Liver (tissue), 9 donors: ENCODE measurements around the gene OPN1MW3. TPM values are rescaled to one million over a fixed set of nuclear protein-coding genes. Genes with fewer than 3 reads are reported as not detected.
"Not testable (repeated sequence)": the region's sequence is repeated elsewhere in the genome, so short reads cannot be mapped to it uniquely, and the experiment has no call there.

Source experiments
- DNase-seq: peaks from one replicate; pipeline ENCODE4 v3.0.0-alpha.2; 2017; ENCODE audit warnings: low spot score
- H3K27ac ChIP-seq, 2 donors: one replicate each; pipeline ENCODE4 v1.7.0; 2013; ENCODE audit warnings: inconsistent platforms in 2 of 2, low read length in 2 of 2, control low read depth in 1 of 2, low read depth in 1 of 2, mild to moderate bottlenecking in 1 of 2
- H3K27me3 ChIP-seq, 4 donors: one replicate each; pipeline versions ENCODE4 v1.6.1 to v1.7.0; 2013; ENCODE audit warnings: low read length in 3 of 4, inconsistent platforms in 1 of 4, mild to moderate bottlenecking in 1 of 4, moderate library complexity in 1 of 4; ENCODE audit not compliant: control insufficient read depth in 4 of 4, insufficient read depth in 4 of 4
- H3K36me3 ChIP-seq, 4 donors: one replicate each; pipeline versions ENCODE4 v1.6.1 to v1.7.0; 2013; ENCODE audit warnings: low read length in 3 of 4, mild to moderate bottlenecking in 3 of 4, low read depth in 1 of 4, moderate library complexity in 1 of 4; ENCODE audit not compliant: control insufficient read depth in 4 of 4, insufficient read depth in 3 of 4
- H3K4me1 ChIP-seq, 4 donors: one replicate each; pipeline versions ENCODE4 v1.6.1 to v1.7.0; 2013; ENCODE audit warnings: low read length in 3 of 4, mild to moderate bottlenecking in 3 of 4, moderate library complexity in 1 of 4; ENCODE audit not compliant: control insufficient read depth in 4 of 4, insufficient read depth in 4 of 4
- H3K4me3 ChIP-seq, 3 donors: one replicate each; pipeline versions ENCODE4 v1.6.1 to v1.7.0; 2013; ENCODE audit warnings: low read length in 3 of 3, control low read depth in 1 of 3, low read depth in 1 of 3, mild to moderate bottlenecking in 1 of 3
- H3K9ac ChIP-seq, 2 donors: one replicate each; pipeline ENCODE4 v1.7.0; 2013; ENCODE audit warnings: low read length in 2 of 2, mild to moderate bottlenecking in 2 of 2, moderate library complexity in 2 of 2, control low read depth in 1 of 2, low read depth in 1 of 2
- H3K9me3 ChIP-seq, 4 donors: one replicate each; pipeline versions ENCODE4 v1.6.1 to v1.7.0; 2013; ENCODE audit warnings: low read length in 3 of 4; ENCODE audit not compliant: control insufficient read depth in 4 of 4
- WGBS: extraction: QIAGEN DNeasy Blood & Tissue Kit; methylation state at CpG from one replicate; pipeline ENCODE4 v1.1.7; 2013; 5-methylcytosine and 5-hydroxymethylcytosine counted together
- polyA plus RNA-seq, 2 donors: library from polyadenylated mRNA; stranded (reverse) in 1 of 2; unstranded in 1 of 2; fragments of 200-250 nt in 1 of 2; fragments of >200 nt in 1 of 2; fragmentation: Nextera tagmentation in 1 of 2; extraction: Ambion mirVana in 1 of 2; gene quantifications; one replicate each; pipeline versions ENCODE4 v1.2.1 to v1.2.3, GENCODE V29; 2013 to 2015
- total RNA-seq, 2 donors: library from RNA; depleted of rRNA; stranded (reverse); fragments of >200 nt; gene quantifications; one replicate each; pipeline ENCODE4 v1.2.3, GENCODE V29; 2014
- donor health status: healthy.
- donor health status: healthy.
- donor health status: healthy.
- donor health status: healthy.
- donor health status: healthy.

Gene OPN1MW3
- total and polyA plus RNA-seq, 4 donors, result not detected

DNA sequence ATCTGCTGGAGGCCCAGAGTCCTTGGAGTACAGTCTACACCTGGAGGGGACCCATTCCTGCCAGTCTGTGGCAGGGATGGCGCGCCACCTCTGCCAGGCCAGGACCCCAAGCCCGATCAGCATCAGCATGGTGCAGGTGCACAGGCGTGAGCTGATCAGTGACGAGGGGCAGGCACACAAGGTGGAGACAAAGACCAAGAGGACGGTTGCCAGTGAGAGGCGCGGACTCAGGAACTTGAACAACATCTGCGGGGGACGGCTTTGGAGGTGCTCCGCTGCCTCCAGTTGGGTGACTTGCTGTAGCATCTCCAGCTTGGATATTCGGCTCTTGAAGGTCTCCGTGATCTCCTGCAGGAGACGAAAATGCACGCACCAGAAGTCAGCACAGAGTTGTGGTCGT, 23.8 kb upstream of the OPN1MW3 start:
- not testable (repeated sequence) for H3K4me3 ChIP-seq, H3K27me3 ChIP-seq, H3K36me3 ChIP-seq, H3K4me1 ChIP-seq, DNase-seq, H3K9me3 ChIP-seq, H3K27ac ChIP-seq, H3K9ac ChIP-seq
- WGBS, result no CpG with 5 or more reads among the region's 16 CpGs

DNA sequence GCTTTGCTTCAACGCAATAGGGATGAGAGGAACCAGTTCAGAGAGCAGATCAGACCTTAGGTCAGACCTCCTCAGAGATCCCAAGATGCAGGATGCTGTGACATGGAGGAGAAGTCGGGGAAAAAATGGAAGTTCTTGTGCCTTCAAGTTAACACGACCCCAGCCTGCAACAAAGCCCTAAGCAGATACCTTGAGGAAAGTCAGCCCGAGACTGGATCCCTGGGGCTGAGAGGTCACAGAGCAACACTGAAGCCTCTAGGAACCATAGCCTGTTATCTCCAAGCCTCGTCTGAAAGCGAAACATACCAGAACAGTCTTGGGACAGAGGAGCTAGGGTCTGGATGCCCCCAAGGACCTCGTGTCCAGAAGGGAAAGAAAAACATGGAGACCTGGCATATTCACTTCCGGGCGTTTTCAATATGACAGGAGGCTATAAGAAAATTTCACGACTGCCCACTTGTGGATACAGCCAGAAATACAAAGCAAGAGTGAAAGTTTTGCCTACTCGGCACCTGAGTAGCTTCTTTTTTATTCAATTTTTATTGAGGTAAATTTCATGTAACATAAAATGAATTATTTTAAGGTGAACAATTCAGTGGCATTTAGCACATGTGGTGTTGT, 18.3 kb upstream of the OPN1MW3 start:
- not testable (repeated sequence) for H3K9ac ChIP-seq, DNase-seq, H3K36me3 ChIP-seq, H3K27me3 ChIP-seq, H3K4me3 ChIP-seq, H3K27ac ChIP-seq, H3K4me1 ChIP-seq, H3K9me3 ChIP-seq
- 76% methylated on average over 8 of the region's 11 CpGs for WGBS

DNA sequence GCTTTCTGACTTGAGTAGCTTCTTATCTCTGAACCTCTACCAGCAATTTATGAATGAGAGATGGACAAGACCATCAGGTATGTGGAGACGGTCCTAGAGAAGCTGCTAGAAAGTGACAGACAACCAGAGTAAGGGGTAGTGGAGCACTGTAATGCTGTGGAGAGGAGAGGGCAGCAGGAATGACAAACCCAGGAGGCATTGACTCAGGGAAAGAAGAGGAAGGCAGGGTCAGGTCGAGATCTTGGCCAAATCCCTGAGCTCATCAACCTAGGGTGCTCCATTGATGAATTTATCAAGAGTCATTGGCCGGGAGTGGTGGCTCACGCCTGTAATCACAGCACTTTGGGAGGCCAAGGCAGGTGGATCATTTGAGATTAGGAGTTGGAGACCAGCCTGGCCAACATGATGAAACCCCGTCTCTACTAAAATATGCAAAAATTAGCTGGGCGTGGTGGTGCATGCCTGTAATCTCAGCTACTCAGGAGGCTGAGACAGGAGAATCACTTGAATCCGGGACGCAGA, 17.3 kb upstream of the OPN1MW3 start:
- H3K4me3 ChIP-seq, H3K27ac ChIP-seq, H3K9ac ChIP-seq, H3K36me3 ChIP-seq, H3K4me1 ChIP-seq, H3K27me3 ChIP-seq, H3K9me3 ChIP-seq: not testable (repeated sequence)
- peak; percentile 14 for DNase-seq
- 83% methylated on average over 6 of the region's 8 CpGs for WGBS

DNA sequence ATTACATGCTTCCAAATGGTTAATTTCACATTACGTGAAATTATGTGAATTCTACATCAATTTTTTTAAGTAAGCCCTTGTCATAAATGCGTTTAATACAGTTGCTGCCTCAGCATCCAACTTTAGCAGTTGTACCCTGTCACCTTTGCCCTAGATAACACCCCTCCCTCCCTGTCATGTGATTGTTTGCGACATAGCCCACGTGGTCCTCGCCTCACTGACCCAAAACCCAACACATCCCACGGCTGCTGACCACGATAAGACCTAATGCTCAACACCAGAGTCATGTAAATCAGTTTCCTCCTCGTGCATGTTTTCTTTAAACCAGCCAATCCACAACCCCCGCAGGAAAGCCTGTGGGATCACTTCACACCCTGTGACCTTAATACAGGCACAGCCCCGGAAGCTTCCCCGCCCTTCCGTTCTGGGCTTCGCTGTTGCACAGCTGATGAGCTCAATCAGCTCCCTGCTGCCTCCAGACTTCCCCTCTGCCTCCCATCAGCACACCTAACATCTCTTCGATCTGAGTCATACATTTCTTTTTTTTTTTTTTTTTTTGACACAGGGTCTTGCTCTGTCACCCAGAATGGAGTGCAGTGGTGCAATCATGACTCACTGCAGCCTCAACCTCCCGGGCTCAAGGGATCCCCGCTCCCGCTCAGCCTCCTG, 9.9 kb upstream of the OPN1MW3 start:
- not testable (repeated sequence) for H3K27ac ChIP-seq, H3K4me1 ChIP-seq, DNase-seq, H3K9ac ChIP-seq, H3K9me3 ChIP-seq, H3K27me3 ChIP-seq, H3K36me3 ChIP-seq, H3K4me3 ChIP-seq
- no CpG with 5 or more reads among the region's 17 CpGs for WGBS

DNA sequence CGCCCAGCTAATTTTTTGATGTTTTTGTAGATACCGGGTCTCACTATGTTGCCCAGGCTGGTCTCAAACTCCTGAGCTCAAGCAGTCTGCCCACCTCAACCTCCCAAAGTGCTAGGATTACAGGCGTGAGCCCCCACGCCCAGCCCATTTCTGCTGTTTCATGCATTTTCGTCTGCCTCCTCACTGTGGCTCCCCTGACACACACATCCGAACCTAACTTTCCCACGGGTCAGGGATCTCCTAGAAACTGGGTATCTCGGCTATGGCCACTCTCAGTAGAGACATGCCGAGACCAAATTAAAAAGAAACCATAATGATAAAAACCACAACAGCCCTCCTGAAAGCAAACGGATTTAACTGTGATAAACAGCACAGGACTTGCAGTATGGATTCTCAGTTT, 9.3 kb upstream of the OPN1MW3 start:
- DNase-seq, H3K36me3 ChIP-seq: not testable (repeated sequence)

DNA sequence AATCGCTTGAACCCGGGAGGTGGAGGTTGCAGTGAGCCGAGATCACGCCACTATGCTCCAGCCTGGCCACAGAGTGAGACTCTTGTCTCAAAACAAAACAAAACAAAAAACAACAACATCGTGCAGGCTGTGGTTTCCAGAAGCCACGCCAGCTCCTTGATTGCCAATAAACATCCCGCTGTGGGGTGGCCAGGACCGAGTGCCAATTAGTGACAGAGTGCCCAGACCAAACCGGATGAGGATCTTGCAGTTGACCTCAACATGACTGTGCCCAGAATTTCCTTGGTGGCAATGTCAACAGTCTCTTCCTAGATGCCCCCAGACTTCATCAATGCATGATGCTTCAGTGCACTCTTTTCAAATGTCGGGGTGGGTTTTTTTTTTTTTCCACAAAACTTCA, 1.3 kb downstream of the OPN1MW3 start:
- H3K27me3 ChIP-seq, H3K27ac ChIP-seq, DNase-seq, H3K4me3 ChIP-seq, H3K36me3 ChIP-seq, H3K9ac ChIP-seq, H3K9me3 ChIP-seq, H3K4me1 ChIP-seq: not testable (repeated sequence)
- WGBS, result no CpG with 5 or more reads among the region's 10 CpGs

More for the DNA sequence above, 9.3 kb upstream of the OPN1MW3 start:
- not testable (repeated sequence) for H3K27ac ChIP-seq, H3K4me3 ChIP-seq, H3K9me3 ChIP-seq, H3K9ac ChIP-seq, H3K4me1 ChIP-seq, H3K27me3 ChIP-seq
- no CpG with 5 or more reads among the region's 10 CpGs for WGBS

DNA sequence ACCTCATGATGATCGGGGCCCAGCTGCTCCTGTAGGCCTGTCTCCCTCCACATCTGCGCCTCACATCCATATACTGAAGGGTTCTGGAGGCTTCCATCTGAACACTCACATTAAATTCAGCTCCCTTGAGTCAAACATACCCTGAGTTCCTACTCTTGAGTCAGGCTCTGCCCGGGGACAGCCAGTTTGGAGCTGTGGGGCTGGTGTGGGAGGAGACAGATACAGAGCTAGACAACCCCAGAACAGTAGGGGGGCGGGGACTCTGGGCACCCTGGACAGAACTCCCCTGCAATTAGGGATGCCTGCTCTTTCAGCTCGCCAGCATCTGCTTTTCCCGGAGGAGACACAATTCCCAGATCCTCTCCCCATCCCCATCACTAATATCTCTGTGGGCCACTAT, 5.7 kb downstream of the OPN1MW3 start:
- not testable (repeated sequence) for H3K4me1 ChIP-seq, H3K9ac ChIP-seq
- WGBS, result no CpG with 5 or more reads among the region's 6 CpGs

DNA sequence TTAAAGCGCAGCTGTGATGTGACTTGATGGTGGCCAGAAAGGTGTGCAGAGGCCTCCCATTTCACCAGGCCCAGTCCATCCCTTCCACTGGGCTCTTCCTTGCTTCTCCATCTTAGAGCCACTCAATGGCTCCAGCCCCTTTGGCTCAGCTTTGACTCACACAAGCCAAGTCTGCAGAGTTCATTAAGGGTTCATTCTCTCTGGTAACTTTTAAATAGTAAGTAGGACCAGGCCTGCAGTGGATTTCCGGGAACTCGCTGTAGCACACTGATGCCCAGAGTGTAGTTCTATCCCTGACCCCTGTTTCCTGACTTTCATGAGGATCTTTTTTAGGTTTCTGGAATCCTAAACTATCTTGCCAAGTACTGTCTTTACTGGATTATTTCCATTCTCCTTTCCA, 11.9 kb downstream of the OPN1MW3 start:
- not testable (repeated sequence) for H3K4me3 ChIP-seq, H3K9me3 ChIP-seq, H3K27ac ChIP-seq, H3K36me3 ChIP-seq, H3K9ac ChIP-seq, H3K27me3 ChIP-seq, DNase-seq, H3K4me1 ChIP-seq
- no CpG with 5 or more reads among the region's 3 CpGs for WGBS

More for the DNA sequence above, 5.7 kb downstream of the OPN1MW3 start:
- not testable (repeated sequence) for H3K27ac ChIP-seq, DNase-seq, H3K4me3 ChIP-seq, H3K27me3 ChIP-seq, H3K36me3 ChIP-seq, H3K9me3 ChIP-seq
